Fibroblast of skin of scalp (primary cell): ENCODE measurements around the gene ACKR3.

Experiments
- DNase-seq: peaks from one replicate; pipeline ENCODE4 v3.0.0-alpha.2; 2013

Gene ACKR3

GRCh38 chr2:236570081-236570868 lies 650 bp downstream of the ACKR3 start:
- DNase-seq: no peak

- no peak for DNase-seq
Measured at GRCh38 chr2:236571145-236571544, 1.5 kb downstream of the ACKR3 start.

GRCh38 chr2:236572482-236572881 lies 2.9 kb downstream of the ACKR3 start:
- no peak for DNase-seq

- DNase-seq: no peak
Measured at GRCh38 chr2:236573066-236573929, 3.7 kb downstream of the ACKR3 start.

GRCh38 chr2:236574000-236574399 lies 4.4 kb downstream of the ACKR3 start:
- no peak for DNase-seq

GRCh38 chr2:236574424-236575145 lies 5.0 kb downstream of the ACKR3 start:
- DNase-seq: no peak

GRCh38 chr2:236575510-236575909 lies 5.9 kb downstream of the ACKR3 start:
- DNase-seq: no peak

GRCh38 chr2:236576087-236576486 lies 6.5 kb downstream of the ACKR3 start:
- DNase-seq: peak; percentile 56

GRCh38 chr2:236576953-236577352 lies 7.3 kb downstream of the ACKR3 start:
- no peak for DNase-seq

- DNase-seq: no peak
Measured at GRCh38 chr2:236577481-236578410, 8.1 kb downstream of the ACKR3 start.

- DNase-seq: no peak
Measured at GRCh38 chr2:236578411-236578846, 8.8 kb downstream of the ACKR3 start.

GRCh38 chr2:236579048-236579745 lies 9.6 kb downstream of the ACKR3 start:
- DNase-seq: no peak

GRCh38 chr2:236579746-236580315 lies 10.2 kb downstream of the ACKR3 start:
- no peak for DNase-seq

- DNase-seq: no peak
Measured at GRCh38 chr2:236580746-236581355, 11.2 kb downstream of the ACKR3 start.

GRCh38 chr2:236581546-236581945 lies 11.9 kb downstream of the ACKR3 start:
- no peak for DNase-seq

- DNase-seq: no peak
Measured at GRCh38 chr2:236582968-236583367, 13.3 kb downstream of the ACKR3 start.

- no peak for DNase-seq
Measured at GRCh38 chr2:236583621-236584203, 14.1 kb downstream of the ACKR3 start.

- DNase-seq: no peak
Measured at GRCh38 chr2:236584521-236585384, 15.1 kb downstream of the ACKR3 start.

GRCh38 chr2:236585966-236586365 lies 16.3 kb downstream of the ACKR3 start:
- DNase-seq: no peak
